HG03558 (cell line): ENCODE results near the gene PRR5L.

Source experiments
- ATAC-seq: cut with Tn5 transposase; IDR thresholded peaks from one replicate; pipeline ENCODE4 v1.9.1; 2021; ENCODE audit warnings: moderate number of reproducible peaks; ENCODE audit not compliant: unreplicated experiment; ENCODE audit errors: extremely low read depth

Gene PRR5L

DNA sequence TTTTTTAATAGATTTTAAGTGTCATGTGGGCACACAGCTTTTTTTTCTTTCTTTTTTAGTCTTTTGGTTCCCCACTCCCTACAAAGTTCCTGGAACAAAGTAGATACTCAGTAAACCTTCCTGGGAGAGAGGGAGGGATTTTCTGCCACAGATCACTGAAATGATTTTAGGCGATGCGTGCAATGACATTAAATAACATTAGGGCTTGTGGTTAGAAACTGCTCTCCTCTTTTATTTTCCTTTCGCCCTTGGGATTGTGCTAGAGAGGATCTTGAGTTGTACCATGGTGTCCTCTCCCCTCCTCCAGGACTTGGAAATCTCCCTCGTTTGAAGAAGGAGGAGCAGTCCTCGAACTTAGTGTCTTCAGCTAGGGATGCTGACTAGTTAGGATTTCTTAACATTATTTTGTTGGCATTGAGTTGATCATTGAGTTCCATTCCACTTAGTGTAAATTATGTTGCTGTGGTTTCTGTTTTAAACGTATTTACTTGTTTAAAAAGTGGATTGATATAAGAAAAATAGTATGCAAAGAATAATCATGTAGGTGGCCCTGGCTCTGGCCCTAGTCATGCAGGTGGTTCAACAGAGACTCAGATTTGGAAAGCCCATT is 125.6 kb downstream of the PRR5L start:
- no peak for ATAC-seq

DNA sequence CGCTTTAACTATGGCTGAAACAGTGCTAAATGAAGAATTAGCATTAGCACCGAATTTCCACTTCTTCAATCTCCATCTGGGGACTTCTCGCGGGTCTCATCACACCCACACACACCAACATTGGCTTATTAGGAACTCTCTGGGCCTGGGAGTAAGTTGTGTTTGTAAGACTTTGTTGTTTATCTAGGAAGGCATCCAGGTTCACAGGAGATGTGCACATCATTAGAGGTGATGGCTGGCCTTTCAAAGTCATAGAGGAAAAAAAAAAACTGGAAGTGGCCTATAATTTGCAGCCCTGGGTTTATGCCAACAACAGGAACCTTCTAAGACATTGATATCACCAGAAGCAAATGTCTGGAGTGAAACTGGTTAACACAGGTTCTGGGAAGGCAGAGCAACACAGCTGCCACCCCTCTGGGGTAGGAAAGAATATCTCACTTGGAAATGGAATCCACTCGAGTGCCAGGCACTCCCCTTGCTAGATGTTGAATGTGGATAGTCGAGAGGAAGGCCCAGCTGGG is 129.5 kb downstream of the PRR5L start:
- ATAC-seq = no peak

DNA sequence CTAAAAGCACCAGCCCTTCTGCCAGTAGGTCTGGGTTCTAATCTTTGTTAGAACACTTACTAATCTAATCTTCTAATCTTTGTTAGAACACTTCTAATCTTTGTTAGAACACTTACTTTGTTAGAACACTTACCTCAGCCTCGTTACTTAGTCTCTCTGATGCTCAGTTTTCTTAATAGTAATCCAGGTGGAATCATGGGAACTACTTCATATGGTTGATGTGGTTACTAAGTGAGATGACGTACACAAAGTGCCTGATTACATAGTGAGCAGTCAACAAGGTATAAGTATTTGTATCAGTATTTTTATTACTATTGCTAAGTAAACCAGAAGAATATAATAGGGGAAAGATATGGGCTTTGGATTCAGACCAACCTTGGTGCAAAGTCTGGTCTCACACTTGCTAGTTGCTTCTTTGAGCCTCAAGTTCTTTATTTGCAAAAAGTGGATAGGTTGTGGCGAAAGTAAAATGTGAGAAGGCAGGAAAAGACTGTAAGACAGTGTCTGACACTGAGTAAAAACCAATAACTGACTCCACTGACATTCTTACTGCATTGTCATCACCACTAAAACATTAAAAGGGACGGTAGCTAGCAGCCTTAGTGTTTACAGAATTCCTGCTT is 130.2 kb downstream of the PRR5L start:
- ATAC-seq = no peak

DNA sequence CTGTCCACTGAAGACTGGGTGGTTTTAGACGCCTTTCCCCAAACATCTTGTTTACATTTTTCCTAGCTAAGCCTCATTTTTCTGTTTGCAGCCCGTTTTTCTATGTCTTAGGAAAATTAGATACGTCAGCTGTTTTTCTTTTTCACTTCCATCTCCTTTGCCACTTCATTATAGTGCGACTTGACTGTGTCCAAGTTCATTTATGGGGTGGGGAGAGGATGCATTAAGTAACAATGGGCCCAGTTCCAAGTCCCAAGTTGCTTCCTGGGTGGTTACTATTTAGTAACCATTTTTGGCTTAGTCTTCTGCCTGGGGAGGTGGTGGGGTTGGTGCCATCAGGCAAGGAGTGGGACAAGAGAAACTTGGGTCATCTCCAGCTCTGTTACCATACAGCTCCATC is 131.0 kb downstream of the PRR5L start:
- no peak for ATAC-seq

DNA sequence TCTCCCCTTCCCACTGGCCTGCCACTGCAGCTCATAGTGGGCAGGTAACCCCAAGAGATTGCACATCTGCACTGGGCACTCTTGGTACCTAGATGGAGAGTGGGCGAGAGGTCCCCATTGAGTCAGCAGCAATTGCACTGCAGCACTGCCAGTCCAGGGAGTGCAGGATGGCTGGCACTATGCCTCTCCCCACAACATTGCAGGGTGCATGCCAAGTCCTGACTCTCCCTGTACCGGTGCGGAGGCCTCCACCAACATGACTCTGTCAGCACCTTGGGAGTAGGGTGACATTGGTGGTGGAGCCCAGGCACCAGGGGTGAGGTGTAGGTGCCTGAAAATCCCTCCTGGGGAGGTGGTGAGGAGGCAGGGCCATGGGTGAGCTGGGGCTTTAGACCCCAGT is 131.8 kb downstream of the PRR5L start:
- ATAC-seq = no peak

DNA sequence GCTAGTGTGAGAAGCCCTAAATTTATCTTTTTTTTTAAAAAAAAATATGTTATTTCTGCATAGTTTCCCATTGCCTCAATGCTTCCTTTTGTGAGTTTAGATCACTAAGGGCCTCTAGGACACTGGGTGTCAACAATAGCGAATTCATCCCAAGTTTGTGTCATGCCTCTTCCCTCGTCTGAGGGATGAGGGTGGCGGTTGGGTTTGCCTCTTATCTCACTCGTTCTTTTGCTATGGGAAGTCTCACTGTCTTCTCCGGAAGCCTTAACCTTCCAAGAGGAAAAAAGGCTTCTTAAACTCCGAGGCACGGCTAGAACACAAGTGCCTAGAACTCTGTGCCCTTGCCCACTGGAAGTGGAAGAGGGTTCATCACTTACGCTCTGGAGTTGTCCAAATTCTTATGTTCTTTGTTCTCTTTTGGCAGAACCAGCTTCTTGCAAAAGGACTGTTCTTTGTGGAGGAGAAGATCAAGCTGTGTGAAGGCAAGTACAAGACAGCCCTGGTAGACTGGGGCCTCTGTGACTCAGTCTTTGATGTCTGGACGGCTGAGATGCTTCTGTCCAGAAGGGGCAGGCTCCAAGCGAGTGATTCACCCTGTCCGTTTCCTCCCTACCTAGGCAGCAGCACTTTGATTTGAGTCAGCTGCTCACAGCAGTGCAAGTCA is 135.5 kb downstream of the PRR5L start:
- no peak for ATAC-seq

DNA sequence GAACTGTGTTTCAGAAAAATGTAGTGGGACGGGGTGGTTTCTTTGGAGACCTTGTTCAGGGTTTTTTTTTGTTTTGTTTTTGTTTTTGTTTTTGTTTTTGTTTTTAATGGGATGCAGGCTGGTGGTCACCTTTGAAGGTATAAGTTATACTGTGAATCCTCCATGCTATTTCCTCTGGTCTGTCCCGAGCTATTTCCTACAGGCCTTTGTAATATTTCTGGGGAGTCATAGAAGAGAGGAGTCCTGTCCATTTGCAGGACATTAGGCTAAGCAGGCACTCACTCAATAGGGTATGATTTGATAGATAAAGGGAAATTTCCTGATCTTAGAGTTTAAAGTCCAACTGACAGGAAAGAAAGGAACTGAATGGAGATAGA is 136.0 kb downstream of the PRR5L start:
- no peak for ATAC-seq

DNA sequence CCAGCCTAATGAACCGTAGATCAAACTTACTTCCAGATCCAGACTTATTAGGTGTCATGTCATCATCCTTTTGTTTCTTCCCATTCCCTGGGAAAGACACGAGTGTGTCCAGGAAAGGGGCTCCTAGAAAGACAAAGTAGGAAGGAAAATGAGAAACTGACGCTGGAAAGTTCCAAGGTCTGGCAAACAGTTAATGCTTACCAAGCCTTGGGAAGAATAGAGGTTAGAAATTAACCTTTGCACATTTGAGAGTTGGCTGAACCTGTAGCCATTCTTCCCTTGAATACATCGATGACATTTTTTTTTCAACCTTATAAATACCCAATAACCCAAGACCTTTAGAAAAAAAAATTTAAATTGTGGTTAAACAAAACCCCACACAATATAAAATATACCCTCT is 136.7 kb downstream of the PRR5L start:
- ATAC-seq = no peak

DNA sequence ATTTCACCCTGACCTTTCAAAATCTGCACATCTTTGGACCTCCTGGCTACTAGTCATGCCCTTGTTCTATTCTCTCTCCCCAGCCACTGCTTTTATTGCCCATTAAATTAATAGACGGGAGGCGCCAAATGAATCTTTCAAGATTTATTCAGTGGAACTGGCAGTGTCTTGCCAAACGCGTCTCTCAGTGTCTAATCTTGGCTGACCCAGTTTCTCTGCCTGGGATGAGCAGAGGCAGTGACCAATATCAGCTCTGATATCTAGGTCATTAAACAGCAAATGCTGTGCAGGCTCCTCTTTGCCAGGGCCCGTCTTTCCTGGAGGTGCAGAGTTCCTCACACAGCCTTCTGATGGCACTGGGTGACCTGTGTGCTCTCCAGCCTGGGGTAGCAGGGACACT is 140.0 kb downstream of the PRR5L start:
- ATAC-seq = no peak

DNA sequence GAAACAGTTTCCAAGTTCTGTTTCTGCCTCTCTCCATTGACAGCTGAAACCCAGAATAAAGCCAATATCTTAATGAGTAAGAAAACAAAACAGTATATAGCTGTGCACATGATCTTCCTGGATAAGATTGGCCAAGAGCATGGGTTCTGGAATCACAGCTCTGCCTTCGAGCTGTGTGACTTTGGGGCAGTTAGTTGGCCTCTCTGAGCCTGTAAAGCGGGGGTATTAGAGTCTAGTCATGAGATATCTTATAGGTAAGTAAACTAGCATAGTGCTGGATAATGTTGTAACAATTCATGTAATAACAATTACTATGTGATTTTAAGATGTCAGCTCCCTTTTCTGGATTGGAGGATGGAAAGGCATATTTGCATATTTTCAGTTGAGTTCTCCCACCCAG is 140.5 kb downstream of the PRR5L start:
- no peak for ATAC-seq

DNA sequence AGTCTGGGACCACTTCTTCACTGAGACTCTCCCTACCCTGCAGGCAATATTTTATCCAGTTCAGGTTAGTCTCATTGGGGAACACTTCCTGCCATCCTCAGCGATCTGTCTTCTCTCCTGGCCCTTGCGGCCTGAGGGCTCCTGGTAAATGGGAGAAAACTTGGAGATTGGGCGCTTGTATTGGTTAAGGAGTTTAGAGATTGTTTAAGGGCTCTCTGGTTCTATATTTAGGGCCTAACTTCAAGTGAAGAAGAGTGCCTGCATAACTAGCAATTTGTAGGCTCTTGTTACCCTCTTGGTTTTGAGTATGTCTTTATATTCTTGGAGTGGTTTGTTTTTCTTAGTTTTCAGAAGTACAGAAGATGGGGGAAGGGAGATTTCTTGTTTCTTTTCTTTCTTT is 141.3 kb downstream of the PRR5L start:
- no peak for ATAC-seq

DNA sequence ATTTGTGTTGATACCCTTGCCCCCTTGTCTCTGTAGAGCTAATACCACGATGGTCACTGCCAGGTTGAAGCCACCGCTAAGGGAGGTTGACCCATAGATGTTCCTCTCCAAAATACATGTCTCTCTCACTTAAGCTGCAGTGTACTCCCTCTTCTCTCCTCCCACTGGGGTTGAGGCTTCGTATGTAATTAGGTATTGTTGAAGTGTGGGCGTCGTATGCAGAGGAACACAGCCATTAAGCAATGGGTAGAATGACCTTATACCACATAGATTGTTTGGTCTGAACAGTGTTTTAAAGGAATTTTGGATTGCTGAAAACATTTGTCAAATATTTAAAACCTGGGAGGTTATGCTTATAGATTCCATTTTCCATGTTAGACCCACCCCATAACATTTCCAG is 142.0 kb downstream of the PRR5L start:
- no peak for ATAC-seq

DNA sequence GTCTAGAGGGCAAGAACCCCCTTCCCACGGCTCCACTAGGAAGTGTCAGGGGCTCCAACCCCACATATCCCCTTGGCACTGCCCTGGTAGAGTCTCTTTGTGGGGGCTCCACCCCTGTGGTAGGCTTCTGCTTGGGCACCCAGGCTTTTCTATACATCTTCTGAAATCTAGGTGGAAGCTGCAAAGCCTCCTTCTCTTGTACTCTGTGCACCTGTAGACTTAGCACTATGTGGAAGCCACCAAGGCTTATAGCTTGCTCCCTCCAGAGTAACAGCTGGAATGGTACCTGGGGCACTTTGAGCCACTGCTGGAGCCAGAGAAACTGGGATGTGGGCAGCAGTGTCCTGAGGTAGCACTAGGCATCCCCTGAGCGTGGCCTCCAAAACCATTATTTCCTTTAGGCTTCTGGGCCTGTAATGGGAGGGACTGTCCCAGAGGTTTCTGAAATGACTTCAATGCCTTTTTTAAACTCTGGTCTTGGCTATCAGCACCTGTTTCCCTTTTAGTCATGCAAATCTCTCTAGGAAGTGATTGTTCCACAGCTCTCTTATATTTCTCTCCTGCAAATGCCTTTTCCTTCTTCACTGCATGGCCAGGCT is 145.6 kb downstream of the PRR5L start:
- peak; percentile 96 for ATAC-seq

DNA sequence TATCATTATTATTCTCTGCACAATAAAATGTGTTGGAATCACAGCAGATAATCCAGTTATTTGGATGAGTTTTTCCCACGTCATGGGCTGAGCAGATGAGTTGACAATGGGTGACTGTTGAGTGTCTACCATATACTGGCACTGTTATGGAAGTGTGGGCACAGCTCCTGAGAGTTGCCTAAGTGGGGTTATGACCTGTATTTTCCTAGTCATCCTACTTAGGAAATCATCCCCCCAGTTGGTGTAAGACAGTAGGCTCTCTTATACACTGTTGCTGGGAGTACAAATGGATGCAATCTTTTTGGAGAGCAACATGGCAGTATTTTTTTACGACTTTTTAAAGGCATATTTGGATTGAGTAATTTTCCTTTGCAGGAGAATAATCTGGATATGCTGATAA is 147.6 kb downstream of the PRR5L start:
- ATAC-seq = no peak

DNA sequence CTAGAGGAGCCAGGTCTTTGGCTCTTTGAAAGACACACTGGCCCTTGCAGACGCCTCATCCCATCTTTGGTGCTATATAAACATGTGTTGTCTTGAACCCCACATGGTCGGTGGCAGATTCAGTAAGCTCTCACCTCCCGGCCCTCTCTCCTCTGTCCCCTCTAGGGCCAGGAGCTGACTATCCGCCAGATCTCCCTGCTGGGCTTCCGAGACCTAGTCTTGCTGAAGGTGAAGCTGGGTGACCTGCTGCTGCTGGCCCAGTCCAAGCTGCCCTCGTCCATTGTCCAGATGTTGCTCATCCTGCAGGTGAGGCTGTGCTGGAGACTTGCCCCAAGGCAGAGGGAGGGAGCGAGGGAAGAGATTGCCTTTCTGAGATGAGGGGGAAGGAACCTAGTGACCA is 150.0 kb downstream of the PRR5L start:
- no peak for ATAC-seq

DNA sequence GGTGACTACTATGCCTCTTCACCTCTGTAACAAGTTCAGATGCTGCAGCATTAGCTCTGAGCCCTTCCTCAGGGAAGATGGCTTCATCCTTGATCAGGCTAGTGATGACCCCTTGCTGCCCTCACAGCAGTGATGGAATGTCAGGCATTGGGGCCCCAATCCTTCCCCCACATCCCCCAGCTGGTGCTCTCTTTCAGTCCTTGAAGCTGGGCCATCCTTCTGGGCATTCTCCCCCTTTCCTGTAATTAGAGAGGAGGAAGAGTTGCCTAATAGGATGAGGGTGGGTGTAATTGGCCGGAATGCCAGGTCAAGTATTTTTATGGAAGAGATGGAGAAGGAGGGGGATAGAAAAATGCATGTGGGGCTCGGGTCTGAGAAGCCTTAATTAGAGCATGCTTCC is 151.4 kb downstream of the PRR5L start:
- no peak for ATAC-seq

DNA sequence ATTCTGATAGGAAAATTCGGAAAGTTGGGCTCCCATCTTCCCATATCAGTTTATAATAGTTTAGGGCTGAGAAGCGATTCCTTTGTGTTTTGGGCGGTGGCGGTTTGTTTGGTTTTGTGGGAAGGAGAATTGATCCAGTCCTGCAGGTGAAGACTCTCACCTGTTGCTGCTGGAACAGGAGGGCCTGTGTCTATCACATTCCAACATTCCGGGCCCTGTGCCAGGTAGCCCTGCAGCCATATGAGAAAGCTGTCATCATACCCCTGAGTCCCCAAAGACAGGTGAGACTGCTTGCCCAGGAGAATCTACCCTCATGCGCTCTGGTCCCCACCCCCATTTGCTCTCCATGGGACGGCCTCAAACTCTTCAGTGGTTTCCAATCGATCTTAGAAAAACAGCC is 151.9 kb downstream of the PRR5L start:
- ATAC-seq = no peak

DNA sequence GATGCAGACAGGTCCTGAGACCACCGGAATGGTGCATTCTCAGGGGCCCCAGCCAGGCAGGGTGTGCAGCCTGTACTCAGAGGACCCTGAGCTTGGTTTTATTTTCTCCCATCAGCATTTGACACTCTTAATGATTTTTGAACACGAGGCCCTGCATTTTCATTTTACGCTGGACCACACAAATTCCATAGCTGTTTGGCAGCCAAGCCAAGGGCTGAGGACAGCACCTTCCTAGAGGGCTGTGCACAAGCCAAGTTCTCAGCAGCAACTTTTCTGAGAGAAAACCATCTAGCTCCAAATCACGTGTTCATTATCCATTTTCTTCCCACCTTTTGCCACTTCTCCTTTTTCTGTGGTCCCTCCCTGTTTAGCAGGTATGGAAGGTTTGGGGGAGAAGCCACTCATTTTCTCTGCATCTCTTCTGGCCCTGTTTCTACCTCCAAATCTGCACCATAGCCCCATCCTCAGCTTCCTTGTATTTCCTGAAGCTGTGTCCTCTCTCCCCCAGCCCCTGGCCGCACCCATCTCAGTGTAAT is 153.5 kb downstream of the PRR5L start:
- no peak for ATAC-seq

DNA sequence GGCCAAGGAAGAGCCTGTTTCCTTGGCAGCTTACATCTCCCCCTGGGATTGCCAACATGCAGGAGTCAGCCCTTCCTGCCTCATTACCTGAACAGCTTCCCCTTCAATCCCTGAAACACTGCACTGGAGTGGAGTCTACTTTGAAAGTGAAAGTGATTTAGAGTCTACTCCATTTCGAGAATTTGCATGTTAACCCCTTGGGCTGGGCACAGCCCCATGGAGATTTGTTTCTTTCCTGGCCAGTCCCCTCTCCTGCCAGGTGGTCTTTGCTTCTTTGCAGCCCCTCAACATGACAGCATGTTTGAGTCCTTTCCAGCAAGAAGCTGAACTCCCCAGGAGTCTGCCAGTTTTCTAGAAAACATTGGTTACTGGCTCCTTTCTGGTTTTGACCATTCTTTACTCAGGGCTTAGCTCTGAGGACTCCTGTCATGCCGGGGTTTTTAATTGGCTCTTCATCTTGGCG is 154.1 kb downstream of the PRR5L start:
- ATAC-seq = no peak

DNA sequence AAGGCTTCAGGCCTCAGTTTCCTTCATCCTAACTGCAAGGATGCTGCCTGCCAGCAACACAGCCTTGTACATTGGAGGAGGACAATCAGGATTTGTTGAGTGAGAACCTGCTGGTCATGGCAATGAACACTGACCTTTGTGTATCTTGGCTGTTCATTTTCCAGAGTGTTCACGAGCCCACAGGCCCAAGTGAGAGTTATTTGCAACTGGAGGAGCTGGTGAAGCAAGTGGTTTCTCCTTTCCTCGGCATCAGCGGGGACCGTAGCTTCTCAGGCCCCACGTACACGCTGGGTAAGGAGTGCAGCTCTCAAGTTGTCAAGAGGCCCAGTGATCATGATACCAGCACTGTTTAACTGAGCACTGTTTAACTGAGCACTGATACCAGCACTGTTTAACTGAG is 155.0 kb downstream of the PRR5L start:
- no peak for ATAC-seq

DNA sequence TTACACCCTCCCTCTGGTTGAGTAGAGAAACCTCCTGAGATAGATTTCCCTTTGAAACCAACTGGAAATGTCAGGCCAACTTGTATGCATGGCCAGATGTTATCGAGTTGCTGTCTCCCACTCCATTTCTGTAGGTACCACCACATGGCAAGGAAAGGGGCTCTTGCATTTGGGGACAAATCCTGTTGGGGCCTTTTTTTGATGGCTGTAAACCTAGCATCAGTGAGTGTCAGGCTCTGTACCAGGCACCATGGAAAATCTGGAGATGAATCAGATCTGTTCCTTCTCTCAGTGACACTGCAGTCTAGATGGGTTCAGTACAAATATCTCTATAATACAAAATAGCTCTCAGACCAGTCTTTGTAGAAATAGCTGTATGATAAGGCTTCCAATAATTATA is 155.6 kb downstream of the PRR5L start:
- no peak for ATAC-seq
